IPS DF 6.9 (cell line): ENCODE measurements around the gene TLK1.

Experiments
- DNase-seq: peaks from one replicate; pipeline ENCODE4 v3.0.0-alpha.2; 2013; ENCODE audit warnings: low read depth, low spot score
- H3K27ac ChIP-seq: one replicate; pipeline ENCODE4 v1.5.1; 2013; ENCODE audit warnings: low read length, control low read depth
- H3K27me3 ChIP-seq: 2 replicates; pipeline ENCODE4 v1.6.1; 2013; ENCODE audit warnings: mild to moderate bottlenecking, low read length; ENCODE audit not compliant: control insufficient read depth, insufficient read depth
- H3K36me3 ChIP-seq: 2 replicates; pipeline ENCODE4 v1.6.1; 2013; ENCODE audit warnings: low read length; ENCODE audit not compliant: control insufficient read depth, insufficient read depth
- H3K4me1 ChIP-seq: 2 replicates; pipeline ENCODE4 v1.6.1; 2013; ENCODE audit warnings: low read length; ENCODE audit not compliant: control insufficient read depth, insufficient read depth
- H3K4me3 ChIP-seq: 2 replicates; pipeline ENCODE4 v1.5.1; 2013; ENCODE audit warnings: mild to moderate bottlenecking, low read length
- H3K9me3 ChIP-seq: 2 replicates; pipeline ENCODE4 v1.6.1; 2013; ENCODE audit warnings: low read length, inconsistent platforms; ENCODE audit not compliant: control insufficient read depth, insufficient read depth
- WGBS: extraction: QIAGEN DNeasy Blood & Tissue Kit; methylation state at CpG from one replicate; pipeline ENCODE4 v1.1.7; 2013; ENCODE audit warnings: mixed read lengths, missing lambda C conversion rate; ENCODE audit not compliant: insufficient read length, insufficient coverage; 5-methylcytosine and 5-hydroxymethylcytosine counted together

Gene TLK1

DNA sequence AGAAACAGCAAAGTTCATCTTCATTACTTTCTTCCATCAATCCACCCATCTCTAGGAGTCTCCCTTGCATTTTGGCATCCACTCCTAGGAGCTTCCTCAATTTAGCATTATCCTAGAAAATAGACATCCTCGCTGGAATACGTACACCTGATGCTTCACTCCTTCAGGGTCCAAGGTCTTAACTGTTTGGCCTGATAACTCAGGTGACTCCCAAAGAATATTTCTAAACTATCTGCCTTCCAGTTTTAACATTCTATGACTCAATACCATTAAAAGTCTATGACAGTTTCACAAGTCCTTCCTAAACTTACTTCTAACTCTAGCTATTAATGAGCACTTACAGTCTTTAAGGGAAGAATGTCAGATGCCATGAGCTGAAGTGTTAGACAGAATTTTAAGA is 26.5 kb upstream of the TLK1 start:
- Histone ChIP-seq H3K27ac (no peak overlapping the region), H3K9me3 (no peaks in the 10 kb centered on the region), H3K27me3 (no peaks in the 10 kb centered on the region), H3K4me3 (no peak overlapping the region), H3K4me1 (no peaks in the 10 kb centered on the region), H3K36me3 (no peaks in the 10 kb centered on the region)
- no CpG with 5 or more reads among the region's 2 CpGs for WGBS
- no peak for DNase-seq

GRCh38 chr2:171185941-171186340 is 25.2 kb upstream of the TLK1 start:
- H3K9me3 ChIP-seq = no peaks in the 10 kb centered on the region
- H3K27me3 ChIP-seq = no peaks in the 10 kb centered on the region
- no CpG with 5 or more reads among the region's 3 CpGs for WGBS
- no peaks in the 10 kb centered on the region for H3K36me3 ChIP-seq
- DNase-seq = no peak
- H3K27ac ChIP-seq = no peak overlapping the region
- H3K4me1 ChIP-seq = no peaks in the 10 kb centered on the region; the same call in 1 of the 2 replicates
- H3K4me3 ChIP-seq = no peak overlapping the region

- H3K4me1 ChIP-seq = no peaks in the 10 kb centered on the region; the same call in 1 of the 2 replicates
- WGBS = no CpG with 5 or more reads among the region's 2 CpGs
- H3K9me3 ChIP-seq = no peaks in the 10 kb centered on the region
- no peaks in the 10 kb centered on the region for H3K27me3 ChIP-seq
- no peak for DNase-seq
- H3K36me3 ChIP-seq = no peaks in the 10 kb centered on the region
- no peak overlapping the region for H3K27ac ChIP-seq
- no peak overlapping the region for H3K4me3 ChIP-seq
These were observed 24.6 kb upstream of the TLK1 start for GRCh38 chr2:171185165-171185818.

DNA sequence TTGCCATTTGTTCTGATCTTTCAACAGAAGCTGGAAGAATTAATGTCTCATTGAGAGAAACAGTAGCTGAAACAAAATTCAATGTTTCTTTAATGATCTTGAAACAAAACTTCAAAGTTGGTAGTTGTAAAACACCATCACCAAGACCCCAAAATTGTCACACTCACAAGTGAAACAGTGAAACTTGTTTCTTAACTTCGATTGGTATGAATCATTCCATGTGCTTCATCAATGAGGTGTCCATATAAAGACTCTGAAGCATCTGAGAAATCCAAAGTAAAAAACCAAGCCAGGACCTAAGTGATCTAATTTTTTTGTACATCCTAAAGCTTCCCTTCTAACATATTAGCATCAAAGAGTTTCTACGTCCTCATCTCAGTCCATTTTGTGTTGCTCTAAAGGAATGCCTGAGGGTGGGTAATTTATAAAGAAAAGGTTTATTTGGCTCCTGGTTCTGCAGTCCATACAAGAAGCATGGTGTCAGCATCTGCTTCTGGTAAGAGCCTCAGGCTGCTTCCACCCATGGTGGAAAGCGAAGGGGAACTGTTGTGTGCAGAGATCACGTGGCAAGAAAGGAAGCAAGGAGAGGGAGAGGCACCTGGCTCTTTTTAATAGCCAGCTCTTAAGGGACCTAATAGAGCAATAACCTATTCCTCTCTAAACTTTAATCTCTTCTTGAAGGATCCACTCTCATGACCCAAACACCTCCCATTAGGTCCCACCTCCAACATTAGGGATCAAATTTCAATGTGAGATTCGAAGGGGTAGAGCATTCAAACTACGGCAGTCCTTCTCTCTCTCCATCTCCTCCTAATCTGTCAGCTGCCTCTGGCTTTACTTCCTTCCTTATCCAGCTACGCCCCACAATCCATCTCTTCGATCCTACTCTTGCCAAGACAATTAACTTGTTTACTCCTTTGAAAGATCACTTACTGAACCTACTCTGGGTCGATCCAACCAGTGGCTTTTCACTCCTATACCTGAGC is 20.7 kb upstream of the TLK1 start:
- no peak for DNase-seq
- Histone ChIP-seq H3K27me3 (no peaks in the 10 kb centered on the region), H3K4me1 (no peaks in the 10 kb centered on the region; the same call in 1 of the 2 replicates), H3K9me3 (no peaks in the 10 kb centered on the region), H3K4me3 (no peak overlapping the region), H3K36me3 (no peaks in the 10 kb centered on the region), H3K27ac (no peak overlapping the region)
- no CpG with 5 or more reads among the region's 9 CpGs for WGBS

- Histone ChIP-seq H3K27me3 (no peaks in the 10 kb centered on the region), H3K27ac (no peak overlapping the region), H3K36me3 (no peaks in the 10 kb centered on the region), H3K9me3 (no peaks in the 10 kb centered on the region), H3K4me3 (no peak overlapping the region), H3K4me1 (no peaks in the 10 kb centered on the region; the same call in 1 of the 2 replicates)
- no CpG with 5 or more reads among the region's 3 CpGs for WGBS
- no peak for DNase-seq
These were observed 19.7 kb upstream of the TLK1 start for GRCh38 chr2:171180229-171180930.

DNA sequence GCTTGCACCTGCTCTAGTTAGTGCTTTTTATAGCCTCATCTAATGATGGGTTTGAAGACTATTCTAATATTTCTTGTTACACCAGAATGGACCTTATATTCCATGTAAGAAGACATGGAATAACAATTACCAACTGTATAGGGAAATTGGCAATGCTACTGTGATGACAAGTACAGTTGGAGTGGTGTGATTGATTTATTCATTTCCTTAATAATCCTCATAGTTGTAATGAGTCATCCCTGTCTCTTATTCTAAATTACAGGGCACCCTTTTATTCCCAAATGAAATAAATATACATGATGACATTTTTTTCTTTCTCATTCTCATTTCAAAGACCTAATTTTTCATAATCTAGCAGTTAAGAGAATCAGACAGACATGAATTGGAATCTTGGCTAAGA is 18.3 kb upstream of the TLK1 start:
- Histone ChIP-seq H3K4me3 (no peak overlapping the region), H3K27me3 (no peaks in the 10 kb centered on the region), H3K4me1 (no peaks in the 10 kb centered on the region; the same call in 1 of the 2 replicates), H3K36me3 (no peaks in the 10 kb centered on the region), H3K9me3 (no peaks in the 10 kb centered on the region), H3K27ac (no peak overlapping the region)
- no peak for DNase-seq

- Histone ChIP-seq H3K27ac (no peak overlapping the region), H3K4me3 (no peak overlapping the region)
- no CpG with 5 or more reads among the region's 5 CpGs for WGBS
These were observed 15.8 kb upstream of the TLK1 start for GRCh38 chr2:171176516-171176915.

DNA sequence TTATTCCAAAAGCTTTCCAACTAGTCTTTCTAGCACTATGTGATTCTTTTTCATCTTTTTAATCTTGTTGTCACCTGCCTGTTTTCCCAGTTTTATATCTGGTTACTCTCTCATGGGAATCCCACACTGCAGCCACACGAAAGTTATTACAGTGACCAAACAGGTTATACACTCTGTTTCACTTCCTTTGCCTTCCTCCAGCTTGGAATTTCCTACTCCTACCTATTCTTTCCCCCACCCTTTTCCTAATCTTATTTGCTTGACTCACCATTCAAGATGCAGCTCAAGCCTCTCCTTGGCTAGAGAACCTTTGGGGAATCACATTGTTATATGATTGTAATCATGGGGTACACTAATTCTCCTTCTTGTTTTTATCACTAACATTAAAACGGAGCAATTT is 13.4 kb upstream of the TLK1 start:
- Histone ChIP-seq H3K27ac (no peak overlapping the region), H3K27me3 (no peaks in the 10 kb centered on the region), H3K4me3 (no peak overlapping the region), H3K9me3 (no peaks in the 10 kb centered on the region), H3K4me1 (no peaks in the 10 kb centered on the region), H3K36me3 (no peaks in the 10 kb centered on the region)
- WGBS = no CpG with 5 or more reads among the region's 2 CpGs
- DNase-seq = no peak

More at GRCh38 chr2:171176516-171176915, 15.8 kb upstream of the TLK1 start:
- Histone ChIP-seq H3K27me3 (no peaks in the 10 kb centered on the region), H3K9me3 (no peaks in the 10 kb centered on the region), H3K36me3 (no peaks in the 10 kb centered on the region), H3K4me1 (no peaks in the 10 kb centered on the region)
- DNase-seq = no peak

- Histone ChIP-seq H3K9me3 (no peaks in the 10 kb centered on the region), H3K27ac (no peak overlapping the region), H3K27me3 (no peaks in the 10 kb centered on the region), H3K4me1 (no peaks in the 10 kb centered on the region), H3K36me3 (no peaks in the 10 kb centered on the region), H3K4me3 (no peak overlapping the region)
- no CpG with 5 or more reads among the region's 1 CpG for WGBS
- DNase-seq = no peak
These were observed 12.4 kb upstream of the TLK1 start for GRCh38 chr2:171173087-171173486.

- H3K36me3 ChIP-seq = no peaks in the 10 kb centered on the region
- no peaks in the 10 kb centered on the region for H3K9me3 ChIP-seq
- H3K27me3 ChIP-seq = no peaks in the 10 kb centered on the region
- no CpG with 5 or more reads among the region's 1 CpG for WGBS
- H3K27ac ChIP-seq = no peak overlapping the region
- DNase-seq = no peak
- H3K4me3 ChIP-seq = no peak overlapping the region
- H3K4me1 ChIP-seq = no peaks in the 10 kb centered on the region
These were observed 11.1 kb upstream of the TLK1 start for GRCh38 chr2:171171808-171172207.
